GM20000 (cell line): ENCODE data around the gene UGT1A9.

Experiments
- DNase-seq: peaks from one replicate; pipeline ENCODE4 v3.0.0; 2012; ENCODE audit warnings: low spot score
- TF ChIP-seq, protein P1 (sequence below): IDR thresholded peaks from 2 replicates; pipeline ENCODE4 v1.5.1; 2012; ENCODE audit warnings: mild to moderate bottlenecking, control low read depth; ENCODE audit errors: extremely low read depth, missing control alignments

The UGT1A9 gene

DNA sequence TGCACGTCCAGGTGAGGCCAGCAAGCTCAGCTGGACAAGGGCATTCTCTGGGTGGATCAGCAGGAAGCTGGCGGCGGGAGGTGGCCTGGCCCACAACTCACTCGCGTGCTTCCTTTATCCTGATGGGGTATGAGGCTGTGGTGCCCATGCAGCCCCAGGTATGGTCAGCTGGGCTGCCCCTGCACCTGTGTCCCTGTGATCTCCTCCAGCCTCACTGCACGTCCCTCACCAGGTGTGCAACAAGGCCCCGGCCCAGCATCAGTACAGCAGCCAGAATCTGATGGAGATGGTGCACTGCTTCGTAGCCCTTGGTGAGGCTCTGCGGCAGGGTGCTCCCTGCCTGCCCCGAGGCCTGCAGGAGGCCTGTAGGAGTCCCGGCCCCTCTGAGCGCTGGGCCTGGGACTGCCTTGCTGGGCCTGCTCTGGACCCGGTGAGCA lies 124.1 kb downstream of the UGT1A9 start:
- TF ChIP-seq, protein P1, sequence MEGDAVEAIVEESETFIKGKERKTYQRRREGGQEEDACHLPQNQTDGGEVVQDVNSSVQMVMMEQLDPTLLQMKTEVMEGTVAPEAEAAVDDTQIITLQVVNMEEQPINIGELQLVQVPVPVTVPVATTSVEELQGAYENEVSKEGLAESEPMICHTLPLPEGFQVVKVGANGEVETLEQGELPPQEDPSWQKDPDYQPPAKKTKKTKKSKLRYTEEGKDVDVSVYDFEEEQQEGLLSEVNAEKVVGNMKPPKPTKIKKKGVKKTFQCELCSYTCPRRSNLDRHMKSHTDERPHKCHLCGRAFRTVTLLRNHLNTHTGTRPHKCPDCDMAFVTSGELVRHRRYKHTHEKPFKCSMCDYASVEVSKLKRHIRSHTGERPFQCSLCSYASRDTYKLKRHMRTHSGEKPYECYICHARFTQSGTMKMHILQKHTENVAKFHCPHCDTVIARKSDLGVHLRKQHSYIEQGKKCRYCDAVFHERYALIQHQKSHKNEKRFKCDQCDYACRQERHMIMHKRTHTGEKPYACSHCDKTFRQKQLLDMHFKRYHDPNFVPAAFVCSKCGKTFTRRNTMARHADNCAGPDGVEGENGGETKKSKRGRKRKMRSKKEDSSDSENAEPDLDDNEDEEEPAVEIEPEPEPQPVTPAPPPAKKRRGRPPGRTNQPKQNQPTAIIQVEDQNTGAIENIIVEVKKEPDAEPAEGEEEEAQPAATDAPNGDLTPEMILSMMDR: no peak
- no peak for DNase-seq

DNA sequence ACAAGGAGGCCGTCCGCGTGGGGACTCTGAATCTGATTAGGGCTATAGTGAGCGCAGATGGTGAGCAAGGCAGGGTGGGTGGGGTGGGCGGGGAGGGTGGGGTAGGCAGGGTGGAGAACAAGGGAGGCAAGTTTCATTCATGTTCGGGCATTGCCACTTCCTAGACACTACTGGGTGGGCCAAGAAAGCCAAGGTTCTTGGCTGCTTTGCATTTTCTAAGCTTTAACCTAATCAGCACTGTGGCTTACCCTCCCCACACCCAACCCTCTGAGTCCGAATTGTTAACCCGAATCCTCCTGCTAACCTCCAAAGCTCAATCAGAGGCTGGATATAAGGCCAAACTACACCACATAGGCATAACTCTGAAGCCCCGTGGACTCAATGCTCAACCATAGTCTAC lies 124.6 kb downstream of the UGT1A9 start:
- TF ChIP-seq, protein P1: no peak
- no peak for DNase-seq

DNA sequence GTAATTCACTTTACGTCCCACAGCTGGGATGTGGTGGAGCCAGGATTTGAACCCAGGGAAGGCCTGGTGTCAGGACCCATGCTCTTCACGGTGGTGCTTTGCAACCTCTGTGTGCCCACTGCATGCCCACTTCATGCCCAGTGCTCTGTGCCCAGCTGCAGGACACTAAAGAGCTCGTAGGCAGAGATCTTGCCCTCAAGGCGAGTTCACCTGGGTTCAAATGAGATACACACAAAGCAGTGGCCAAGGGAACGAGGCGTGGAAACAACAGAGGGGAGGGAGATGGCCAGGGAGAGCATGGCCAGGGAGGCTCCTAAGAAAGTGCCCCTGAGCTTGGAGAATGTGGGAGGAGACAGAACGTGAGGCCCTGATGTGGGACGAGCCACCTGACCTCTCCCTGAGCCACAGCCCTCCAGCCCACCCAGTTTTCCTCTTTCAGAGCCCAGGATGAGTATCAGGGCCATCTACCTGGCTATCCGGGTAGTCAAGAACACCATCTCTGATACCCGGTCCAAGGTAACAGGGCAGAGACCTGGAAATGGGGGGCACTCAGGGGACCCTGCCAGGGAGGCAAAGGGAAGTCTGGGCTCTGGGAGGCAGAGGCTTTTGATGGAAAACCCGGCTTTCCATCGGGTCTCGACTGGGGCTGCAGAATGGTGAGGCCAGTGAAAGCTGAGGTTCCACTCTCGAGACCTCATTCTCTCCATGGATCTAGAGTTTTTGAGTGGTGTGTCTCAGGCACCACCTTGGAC lies 126.8 kb downstream of the UGT1A9 start:
- TF ChIP-seq, protein P1: no peak
- no peak for DNase-seq

DNA sequence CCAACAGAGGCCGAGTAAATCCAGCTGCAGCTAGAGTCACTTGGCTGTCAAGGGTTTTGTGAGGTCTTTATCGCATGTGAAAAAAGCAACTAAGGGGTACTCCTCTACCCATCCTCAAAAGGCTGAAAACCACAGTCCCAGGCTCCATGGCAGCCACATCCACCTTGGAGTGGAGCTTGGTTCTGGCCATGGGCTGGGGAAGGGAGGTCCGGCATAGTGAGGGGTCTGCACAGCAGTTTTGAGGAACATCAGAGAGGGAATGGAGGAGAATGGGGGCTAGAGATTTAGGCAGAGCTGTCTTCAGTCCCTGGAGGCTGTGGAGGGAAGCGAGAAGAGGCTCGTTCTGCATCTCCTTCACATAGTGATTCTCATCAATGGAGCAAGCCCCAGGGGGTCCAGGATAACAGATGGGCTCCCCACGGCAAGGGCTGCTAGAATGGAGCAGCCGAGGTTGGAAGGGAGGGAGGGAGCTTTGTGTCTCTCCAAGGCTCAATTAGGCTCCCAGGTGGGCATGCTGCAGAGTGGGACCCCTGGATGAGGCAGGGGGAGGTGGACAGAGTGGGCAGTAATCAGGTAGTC lies 127.5 kb downstream of the UGT1A9 start:
- DNase-seq: no peak
- TF ChIP-seq, protein P1: no peak

DNA sequence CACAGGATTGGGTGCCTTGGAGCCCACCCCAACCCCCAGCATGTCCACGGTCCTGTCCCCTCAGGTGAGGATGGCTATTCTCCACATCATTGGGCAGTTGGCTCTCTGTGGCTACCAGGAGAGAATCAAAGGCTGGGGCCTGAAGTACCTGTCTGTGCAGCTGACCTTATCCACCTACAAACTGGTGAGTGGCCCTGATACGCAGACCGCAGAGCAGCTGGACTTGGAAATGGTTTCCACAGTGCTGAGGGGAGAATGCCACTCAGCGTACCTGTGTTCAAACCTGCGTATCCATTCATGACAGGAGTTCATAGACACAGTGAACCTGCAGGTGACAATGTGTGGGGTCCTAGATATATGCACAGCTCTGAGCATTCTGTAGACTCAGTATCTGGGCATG lies 128.0 kb downstream of the UGT1A9 start:
- TF ChIP-seq, protein P1: no peak
- DNase-seq: no peak

DNA sequence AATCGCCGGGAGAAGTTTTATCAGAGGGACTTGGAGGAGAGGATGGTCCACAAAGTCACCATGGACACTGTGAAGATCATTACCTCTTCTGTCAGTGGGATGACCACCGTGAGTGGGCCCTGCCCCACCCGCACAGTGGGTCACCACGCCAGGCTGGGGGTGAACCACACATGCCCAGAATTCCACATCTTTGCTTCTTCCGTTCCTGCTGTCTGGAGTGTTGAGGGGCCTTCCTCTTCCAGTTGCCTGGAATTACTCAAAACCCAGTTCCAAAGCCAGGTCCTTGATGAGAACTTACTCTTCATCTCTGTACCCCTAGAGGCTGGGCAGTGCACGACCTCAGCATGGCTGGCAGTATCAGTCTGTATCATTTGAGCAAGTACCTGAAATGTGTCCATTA lies 128.5 kb downstream of the UGT1A9 start:
- no peak for DNase-seq

DNA sequence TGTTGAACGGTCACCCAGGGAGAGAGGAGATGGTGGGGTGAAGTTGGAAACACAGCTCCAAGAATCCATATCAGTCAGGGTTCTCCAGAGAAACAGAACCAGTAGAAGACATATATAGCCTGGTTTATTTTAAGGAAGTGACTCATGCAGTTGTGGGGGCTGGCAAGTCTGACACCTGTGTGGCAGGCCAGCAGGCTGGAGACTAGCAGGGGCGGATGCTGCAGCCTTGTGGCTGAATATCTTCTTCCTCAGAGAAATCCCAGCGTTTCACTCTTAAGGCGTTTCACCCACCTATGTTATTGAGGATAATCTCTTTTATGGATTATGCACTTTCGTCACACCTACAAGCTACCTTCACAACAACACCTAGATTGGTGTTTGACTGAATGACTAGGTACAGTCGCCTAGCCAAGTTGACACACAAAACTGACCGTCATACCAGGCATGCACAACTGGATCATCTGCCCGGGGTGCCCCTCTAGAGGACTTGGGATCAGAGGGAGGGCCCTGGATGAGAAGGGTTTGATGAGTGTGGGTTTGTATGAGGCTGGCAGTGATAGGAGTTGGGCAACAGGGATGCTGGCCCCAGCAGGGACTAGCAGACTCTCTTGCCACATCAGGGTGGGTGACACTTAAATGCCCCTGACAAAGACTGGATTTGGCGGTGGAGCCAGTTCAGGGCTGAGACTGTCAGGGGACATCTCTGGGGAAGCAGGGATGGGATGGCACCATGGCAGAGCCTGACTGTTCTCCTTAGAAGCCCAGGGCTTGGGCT lies 129.8 kb downstream of the UGT1A9 start:
- no peak for DNase-seq
- TF ChIP-seq, protein P1: no peak

More for the DNA sequence above, 128.5 kb downstream of the UGT1A9 start:
- TF ChIP-seq, protein P1: no peak
